Measurements from ENCODE around the gene CLPTM1L.

DNA sequence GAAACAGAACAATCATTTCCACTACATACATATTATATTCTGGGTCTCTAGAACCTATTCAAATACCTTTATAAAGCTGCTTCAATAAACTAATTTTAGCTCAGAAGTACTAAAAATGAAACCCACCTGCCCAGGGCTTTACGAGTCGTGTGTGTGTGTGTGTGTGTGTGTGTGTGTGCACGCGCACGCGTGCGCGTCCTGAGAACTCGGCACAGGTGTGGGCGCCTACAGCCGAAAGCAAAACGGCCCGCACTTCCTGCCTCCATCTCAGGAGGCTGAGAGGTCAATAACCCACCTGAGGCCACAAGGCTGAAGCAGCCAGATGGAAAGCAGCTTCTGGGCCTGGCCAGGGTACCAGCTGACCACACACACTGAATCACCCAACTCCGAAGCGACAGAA, 3.0 kb downstream of the CLPTM1L start:
- TF ChIP-seq ZNF274 (IDR thresholded peaks at IDR 0.05; ENCODE audit: low read depth, low read length) (no peak), SUZ12 (IDR thresholded peaks at IDR 0.05; ENCODE audit: extremely low read depth, insufficient read depth, insufficient read length) (no peak)

Data from NT2/D1 (cell line).